ENCODE results near the gene IGFBP6. TPM values are rescaled to one million over a fixed set of nuclear protein-coding genes. Genes with fewer than 3 reads are reported as not detected.

Gene IGFBP6, protein sequence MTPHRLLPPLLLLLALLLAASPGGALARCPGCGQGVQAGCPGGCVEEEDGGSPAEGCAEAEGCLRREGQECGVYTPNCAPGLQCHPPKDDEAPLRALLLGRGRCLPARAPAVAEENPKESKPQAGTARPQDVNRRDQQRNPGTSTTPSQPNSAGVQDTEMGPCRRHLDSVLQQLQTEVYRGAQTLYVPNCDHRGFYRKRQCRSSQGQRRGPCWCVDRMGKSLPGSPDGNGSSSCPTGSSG
- total RNA-seq (not detected in 2 replicates), polyA plus RNA-seq (0.30 TPM in 1 of 2 replicates, not detected in the other), polyA minus RNA-seq (not detected in 2 replicates)
- total RNA-seq (2013) = 1.3 TPM

GRCh38 chr12:53097564-53098353 is at the start of gene IGFBP6:
IGFBP6 (plus strand) TSS chr12:53097667; CDS start chr12:53097718, 51 bp downstream.
- intact Hi-C loops (cut with micrococcal nuclease) = loop anchor here (1.0 to 5.0 kb wide), 2 partner anchors 18 to 45 kb away; partner anchors contain the start of genes SPRYD3 and TNS2

More at GRCh38 chr12:53097564-53098353, at the start of gene IGFBP6:
- Histone ChIP-seq H3K9ac (ENCODE audit: low read length) (peak within 1 kb of the TSS; percentile 78), H3K4me3 (ENCODE audit: control extremely low read depth in 1 of 5, extremely low read depth in 1 of 5, insufficient read depth in 1 of 5, low read depth in 2 of 5, low read length in 4 of 5) (peak within 1 kb of the TSS in 4 of 5 experiments; percentile 51 to 69 (median 58)), H4K20me1 (ENCODE audit: control insufficient read depth, insufficient read depth, low read length, poor library complexity, severe bottlenecking) (no peaks in the 10 kb centered on the region), H3K4me2 (replicated peaks; ENCODE audit: low read depth, low read length, poor library complexity, severe bottlenecking) (peak within 1 kb of the TSS; percentile 100), H3K27me3 (replicated peaks in 1 of 4; ENCODE audit: control extremely low read depth in 1 of 4, control insufficient read depth in 3 of 4, insufficient read depth in 4 of 4, low read length in 3 of 4) (peaks cover 0 to 18% (median 8%) of the 10 kb centered on the region in 4 experiments), H3K36me3 (replicated peaks in 1 of 2; ENCODE audit: control extremely low read depth in 1 of 2, control insufficient read depth in 1 of 2, extremely low read depth in 1 of 2, insufficient read depth in 2 of 2, low read length in 1 of 2) (no peaks in the 10 kb centered on the region), H3K9me3 (ENCODE audit: control extremely low read depth in 1 of 3, control insufficient read depth in 2 of 3, insufficient read depth in 1 of 3, low read length in 2 of 3) (no peaks in the 10 kb centered on the region), H3K79me2 (ENCODE audit: control insufficient read depth, insufficient read depth, low read length) (no peaks in the 10 kb centered on the region), H3K4me1 (ENCODE audit: control insufficient read depth in 2 of 2, insufficient read depth in 2 of 2, low read length in 2 of 2) (peaks cover 24 to 32% of the 10 kb centered on the region in 2 donors), H2AFZ (ENCODE audit: insufficient read depth, low read depth, low read length, poor library complexity, severe bottlenecking) (peak within 1 kb of the TSS; percentile 89), H3K27ac (ENCODE audit: low read length in 2 of 2) (no peak within 1 kb of the TSS)
- peaks cover 21% of the 10 kb centered on the region for H3K27me3 Mint-ChIP-seq
- WGBS (ENCODE audit: insufficient coverage) = under 1% methylated on average over 46 of the region's 51 CpGs
- CTCF ChIA-PET = interaction anchor here (0.6 to 13.1 kb wide), 10 partner anchors 11 to 716 kb away, joined by 3 to 344 read pairs (median 6); partner anchors contain the start of gene SPRYD3
- TF ChIP-seq CTCF (IDR thresholded peaks at IDR 0.05) = no peak
- TF ChIP-seq EZH2 (IDR thresholded peaks at IDR 0.05; ENCODE audit: borderline replicate concordance, insufficient read depth, low read depth, low read length, poor library complexity, severe bottlenecking) = no peak
- H3K4me1 Mint-ChIP-seq = peaks cover 32% of the 10 kb centered on the region
- peak within 1 kb of the TSS; percentile 90 for H3K4me3 Mint-ChIP-seq
- peak; percentile 76 for DNase-seq
- no peaks in the 10 kb centered on the region for H3K9me3 Mint-ChIP-seq (ENCODE audit: insufficient read depth)
- H3K27ac Mint-ChIP-seq = peak within 1 kb of the TSS; percentile 53
- peak; percentile 80 for ATAC-seq (ENCODE audit: low read depth)
- POLR2A ChIA-PET = interaction anchor here (0.5 to 2.6 kb wide), 4 partner anchors 12 to 226 kb away, joined by 3 to 11 read pairs (median 4); partner anchors contain the start of gene SPRYD3

All from B cell (primary cell).